ENCODE measurements around the gene DPP10. TPM values are rescaled to one million over a fixed set of nuclear protein-coding genes. Genes with fewer than 3 reads are reported as not detected.

Gene DPP10
- total RNA-seq, 2 experiments from 2014 or later: not detected

- ATAC-seq (no peak), DNase-seq (no peak)
- Mint-ChIP-seq H3K4me1 (ENCODE audit: low read depth) (peaks cover 5% of the 10 kb centered on the region), H3K36me3 (ENCODE audit: low read depth) (peaks cover 2% of the 10 kb centered on the region), H3K27me3 (peaks cover 26% of the 10 kb centered on the region), H3K9me3 (peaks cover 2% of the 10 kb centered on the region), H3K27ac (no peak overlapping the region), H3K4me3 (no peak overlapping the region)
- POLR2A ChIA-PET: no interaction called here
- no peak for TF ChIP-seq CTCF (IDR thresholded peaks at IDR 0.05)
- intact Hi-C loops (cut with micrococcal nuclease): no loop called here
- CTCF ChIA-PET: no interaction called here
These were observed 719.5 kb downstream of the DPP10 start for GRCh38 chr2:115161771-115162493.

GRCh38 chr2:115162494-115163293 is 720.3 kb downstream of the DPP10 start:
- Mint-ChIP-seq H3K4me1 (ENCODE audit: low read depth) (peaks cover 5% of the 10 kb centered on the region), H3K4me3 (no peak overlapping the region), H3K36me3 (ENCODE audit: low read depth) (peaks cover 2% of the 10 kb centered on the region), H3K27ac (no peak overlapping the region), H3K27me3 (peaks cover 26% of the 10 kb centered on the region), H3K9me3 (peaks cover 2% of the 10 kb centered on the region)
- CTCF ChIA-PET: no interaction called here
- POLR2A ChIA-PET: interaction anchor here (0.6 kb wide), 1 partner anchor 279 kb away, joined by 3 read pairs; no protein-coding TSS in a partner anchor
- ATAC-seq (no peak), DNase-seq (no peak)
- intact Hi-C loops (cut with micrococcal nuclease): no loop called here
- TF ChIP-seq CTCF (IDR thresholded peaks at IDR 0.05): no peak

DNA sequence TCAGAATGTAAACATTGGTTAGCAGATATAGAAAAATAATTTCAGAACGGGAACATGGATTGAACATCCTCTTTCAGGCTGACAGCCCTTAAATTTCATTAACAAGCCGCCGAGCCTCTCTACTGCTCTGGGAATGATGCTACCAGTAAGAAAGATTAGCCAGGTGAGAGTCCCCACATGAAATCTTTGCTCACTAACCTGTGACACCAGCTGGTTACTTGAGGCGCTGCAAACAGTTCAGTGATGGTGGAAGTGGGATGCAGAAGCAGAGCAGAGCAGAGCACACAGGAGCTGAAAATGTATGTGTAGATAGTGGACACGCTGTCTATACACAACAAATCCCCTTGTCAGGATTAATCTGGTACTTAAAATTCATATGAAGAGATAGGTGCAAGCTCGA is 721.1 kb downstream of the DPP10 start:
- Mint-ChIP-seq H3K27ac (no peak overlapping the region), H3K27me3 (peaks cover 26% of the 10 kb centered on the region), H3K4me3 (no peak overlapping the region), H3K4me1 (ENCODE audit: low read depth) (peaks cover 5% of the 10 kb centered on the region), H3K36me3 (ENCODE audit: low read depth) (peaks cover 2% of the 10 kb centered on the region), H3K9me3 (peaks cover 2% of the 10 kb centered on the region)
- no peak for TF ChIP-seq CTCF (IDR thresholded peaks at IDR 0.05)
- ATAC-seq: no peak
- CTCF ChIA-PET: no interaction called here
- POLR2A ChIA-PET: no interaction called here
- intact Hi-C loops (cut with micrococcal nuclease): no loop called here
- DNase-seq: no peak

DNA sequence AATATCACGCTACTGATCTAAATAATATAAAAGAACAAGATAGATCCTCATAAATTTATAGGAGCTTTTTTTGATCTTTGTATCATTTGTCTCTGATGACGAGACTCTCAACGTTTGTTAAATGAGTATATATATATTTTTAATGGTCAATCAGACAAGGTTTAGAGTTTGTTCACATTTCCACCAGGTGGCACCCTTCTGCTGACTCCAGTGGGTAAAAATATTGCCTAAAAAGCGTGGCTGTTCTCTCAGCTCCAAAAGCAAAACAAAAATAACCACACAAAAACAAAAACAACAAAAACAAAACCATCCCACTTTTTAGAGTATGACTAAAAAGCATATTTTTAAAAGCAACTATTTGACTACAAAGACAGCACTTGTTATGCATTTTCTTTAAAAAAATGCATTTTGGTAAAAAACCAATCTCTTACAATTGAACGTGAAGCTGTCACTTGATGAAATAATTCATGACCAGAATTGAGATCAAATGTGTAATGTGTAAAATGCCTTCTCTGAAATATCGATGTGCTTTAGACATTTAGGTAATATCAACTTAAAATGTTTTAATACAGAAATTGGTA is 723.2 kb downstream of the DPP10 start:
- intact Hi-C loops (cut with micrococcal nuclease): no loop called here
- H3K4me3 Mint-ChIP-seq: no peak overlapping the region
- peaks cover 4% of the 10 kb centered on the region for H3K4me1 Mint-ChIP-seq (ENCODE audit: low read depth)
- ATAC-seq (no peak), DNase-seq (peak; percentile 8)
- H3K9me3 Mint-ChIP-seq: peaks cover 2% of the 10 kb centered on the region
- peak; percentile 46 for TF ChIP-seq CTCF (IDR thresholded peaks at IDR 0.05)
- no peak overlapping the region for H3K27ac Mint-ChIP-seq
- peaks cover 2% of the 10 kb centered on the region for H3K36me3 Mint-ChIP-seq (ENCODE audit: low read depth)
- peaks cover 22% of the 10 kb centered on the region for H3K27me3 Mint-ChIP-seq
- ChIA-PET POLR2A (no interaction called here), CTCF (interaction anchor here (0.9 to 1.2 kb wide), 2 partner anchors 12 to 78 kb away, joined by 3 read pairs; no protein-coding TSS in a partner anchor)

DNA sequence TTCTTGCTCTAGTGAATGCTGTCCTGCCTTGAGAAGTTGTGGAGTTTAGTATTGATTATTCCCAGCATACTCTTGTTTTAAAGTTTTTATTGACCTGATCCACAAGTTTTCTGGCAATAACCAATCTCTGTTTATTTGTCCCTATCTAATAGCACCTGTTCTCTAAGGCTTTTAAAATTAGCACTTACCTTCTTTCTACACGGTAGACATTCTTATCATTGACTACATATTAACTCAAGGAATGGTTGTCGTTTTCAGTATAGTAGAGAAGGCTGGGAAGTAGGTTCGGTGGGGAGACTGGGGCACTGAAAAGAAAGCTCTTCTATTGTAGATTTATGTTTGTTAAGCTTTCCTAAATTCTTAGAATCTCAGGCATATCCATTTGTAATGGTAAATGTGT is 726.0 kb downstream of the DPP10 start:
- ChIA-PET POLR2A (no interaction called here), CTCF (no interaction called here)
- intact Hi-C loops (cut with micrococcal nuclease): no loop called here
- ATAC-seq (no peak), DNase-seq (no peak)
- Mint-ChIP-seq H3K4me1 (ENCODE audit: low read depth) (no peaks in the 10 kb centered on the region), H3K36me3 (ENCODE audit: low read depth) (no peaks in the 10 kb centered on the region), H3K27ac (no peak overlapping the region), H3K27me3 (peaks cover 5% of the 10 kb centered on the region), H3K9me3 (no peaks in the 10 kb centered on the region), H3K4me3 (no peak overlapping the region)
- no peak for TF ChIP-seq CTCF (IDR thresholded peaks at IDR 0.05)

All from activated CD8-positive, alpha-beta T cell treated with anti-CD3 and anti-CD28 coated beads for 36 hours (primary cell).